ENCODE results near the gene MS4A6A.
"Not testable (repeated sequence)": the region's sequence is repeated elsewhere in the genome, so short reads cannot be mapped to it uniquely, and the experiment has no call there.

The MS4A6A gene

GRCh38 chr11:60182541-60183330, at the start of gene MS4A6A:
MS4A6A (minus strand) TSS chr11:60183083; CDS start chr11:60181727, 1,356 bp downstream.
- DNase-seq = no peak

- DNase-seq = no peak
Measured at GRCh38 chr11:60230681-60231080, 47.8 kb upstream of the MS4A6A start.

- no peak for DNase-seq
Measured at GRCh38 chr11:60222141-60222540, 39.3 kb upstream of the MS4A6A start.

- DNase-seq = no peak
Measured at GRCh38 chr11:60221692-60222091, 38.8 kb upstream of the MS4A6A start.

- DNase-seq = no peak
Measured at GRCh38 chr11:60221181-60221580, 38.3 kb upstream of the MS4A6A start.

GRCh38 chr11:60214386-60214785, 31.5 kb upstream of the MS4A6A start:
- no peak for DNase-seq

- no peak for DNase-seq
Measured at GRCh38 chr11:60211206-60211605, 28.3 kb upstream of the MS4A6A start.

GRCh38 chr11:60209977-60210376, 27.1 kb upstream of the MS4A6A start:
- no peak for DNase-seq

GRCh38 chr11:60208951-60209350, 26.1 kb upstream of the MS4A6A start:
- no peak for DNase-seq

GRCh38 chr11:60208146-60208895, 25.4 kb upstream of the MS4A6A start:
- DNase-seq = no peak

GRCh38 chr11:60206616-60207015, 23.7 kb upstream of the MS4A6A start:
- no peak for DNase-seq

GRCh38 chr11:60204922-60205321, 22.0 kb upstream of the MS4A6A start:
- no peak for DNase-seq

- DNase-seq = not testable (repeated sequence)
Measured at GRCh38 chr11:60201334-60201733, 18.5 kb upstream of the MS4A6A start.

GRCh38 chr11:60197442-60197841, 14.6 kb upstream of the MS4A6A start:
- no peak for DNase-seq

- DNase-seq = no peak
Measured at GRCh38 chr11:60195923-60196368, 13.1 kb upstream of the MS4A6A start.

- no peak for DNase-seq
Measured at GRCh38 chr11:60194511-60194910, 11.6 kb upstream of the MS4A6A start.

GRCh38 chr11:60193687-60194433, 11.0 kb upstream of the MS4A6A start:
- no peak for DNase-seq

GRCh38 chr11:60192564-60192963, 9.7 kb upstream of the MS4A6A start:
- DNase-seq = not testable (repeated sequence)

- not testable (repeated sequence) for DNase-seq
Measured at GRCh38 chr11:60188481-60188880, 5.6 kb upstream of the MS4A6A start.

GRCh38 chr11:60186128-60186527, 3.2 kb upstream of the MS4A6A start:
- not testable (repeated sequence) for DNase-seq

- DNase-seq = not testable (repeated sequence)
Measured at GRCh38 chr11:60185512-60185827, 2.6 kb upstream of the MS4A6A start.

GRCh38 chr11:60184824-60185511, 2.1 kb upstream of the MS4A6A start:
- no peak for DNase-seq

Data from COR-L47 (cell line).